Measurements from ENCODE around the gene CTIF.

CTIF gene

GRCh38 chr18:48720655-48721025 lies 181.8 kb downstream of the CTIF start:
- no peak for FAIRE-seq
- DNase-seq (ENCODE audit: insufficient read length, low spot score), result no peak

- DNase-seq (ENCODE audit: insufficient read length, low spot score) (no peak), FAIRE-seq (no peak)
Observed at GRCh38 chr18:48721312-48721711, 182.5 kb downstream of the CTIF start.

GRCh38 chr18:48723016-48723415 lies 184.2 kb downstream of the CTIF start:
- DNase-seq (ENCODE audit: insufficient read length, low spot score) (no peak), FAIRE-seq (no peak)

GRCh38 chr18:48723837-48724236 lies 185.0 kb downstream of the CTIF start:
- no peak for DNase-seq (ENCODE audit: insufficient read length, low spot score)
- no peak for FAIRE-seq

- FAIRE-seq, result no peak
- no peak for DNase-seq (ENCODE audit: insufficient read length, low spot score)
Observed at GRCh38 chr18:48724442-48724841, 185.6 kb downstream of the CTIF start.

GRCh38 chr18:48724939-48725338 lies 186.1 kb downstream of the CTIF start:
- no peak for FAIRE-seq
- no peak for DNase-seq (ENCODE audit: insufficient read length, low spot score)

GRCh38 chr18:48725562-48725961 lies 186.7 kb downstream of the CTIF start:
- DNase-seq (ENCODE audit: insufficient read length, low spot score) (no peak), FAIRE-seq (no peak)

- FAIRE-seq, result no peak
- no peak for DNase-seq (ENCODE audit: insufficient read length, low spot score)
Observed at GRCh38 chr18:48727681-48728080, 188.8 kb downstream of the CTIF start.

GRCh38 chr18:48728204-48728833 lies 189.5 kb downstream of the CTIF start:
- FAIRE-seq, result no peak
- no peak for DNase-seq (ENCODE audit: insufficient read length, low spot score)

GRCh38 chr18:48729404-48729803 lies 190.6 kb downstream of the CTIF start:
- no peak for FAIRE-seq
- no peak for DNase-seq (ENCODE audit: insufficient read length, low spot score)

GRCh38 chr18:48730010-48730409 lies 191.2 kb downstream of the CTIF start:
- DNase-seq (ENCODE audit: insufficient read length, low spot score) (no peak), FAIRE-seq (no peak)

GRCh38 chr18:48732767-48733424 lies 194.1 kb downstream of the CTIF start:
- no peak for DNase-seq (ENCODE audit: insufficient read length, low spot score)
- FAIRE-seq, result no peak

- DNase-seq (ENCODE audit: insufficient read length, low spot score), result no peak
- no peak for FAIRE-seq
Observed at GRCh38 chr18:48733643-48734253, 194.9 kb downstream of the CTIF start.

- FAIRE-seq (no peak), DNase-seq (ENCODE audit: insufficient read length, low spot score) (no peak)
Observed at GRCh38 chr18:48734460-48734859, 195.6 kb downstream of the CTIF start.

- DNase-seq (ENCODE audit: insufficient read length, low spot score) (no peak), FAIRE-seq (no peak)
Observed at GRCh38 chr18:48735080-48735676, 196.3 kb downstream of the CTIF start.

GRCh38 chr18:48735681-48736255 lies 196.9 kb downstream of the CTIF start:
- no peak for DNase-seq (ENCODE audit: insufficient read length, low spot score)
- FAIRE-seq, result no peak

- DNase-seq (ENCODE audit: insufficient read length, low spot score), result no peak
Observed at GRCh38 chr18:48736321-48737260, 197.8 kb downstream of the CTIF start.

GRCh38 chr18:48739266-48740067 lies 200.6 kb downstream of the CTIF start:
- no peak for FAIRE-seq
- no peak for DNase-seq (ENCODE audit: insufficient read length, low spot score)

More at GRCh38 chr18:48736321-48737260, 197.8 kb downstream of the CTIF start:
- no peak for FAIRE-seq

- FAIRE-seq (no peak), DNase-seq (ENCODE audit: insufficient read length, low spot score) (no peak)
Observed at GRCh38 chr18:48740068-48740440, 201.2 kb downstream of the CTIF start.

Measured in HTR-8/SVneo (cell line).